CD4-positive, alpha-beta memory T cell (primary cell): Measurements from ENCODE around the gene SH2D3A. TPM values are rescaled to one million over a fixed set of nuclear protein-coding genes. Genes with fewer than 3 reads are reported as not detected.
A peak's percentile ranks its signal among the peaks of the same experiment; 100 is the strongest.
"Not testable (repeated sequence)": the region's sequence is repeated elsewhere in the genome, so short reads cannot be mapped to it uniquely, and the experiment has no call there.

ENCODE experiments used
- CTCF ChIA-PET: fragments of 350-600 bp; sonication (Branson Sonifier 250); formaldehyde crosslinking; loops from one replicate; lab custom pipeline; 2021; ENCODE audit warnings: inconsistent platforms; ENCODE audit not compliant: partially characterized antibody; lab: Charles Lee
- POLR2A ChIA-PET: fragments of 350-600 bp; sonication (Branson Sonifier 250); formaldehyde crosslinking; loops from one replicate; lab custom pipeline; 2021; ENCODE audit not compliant: partially characterized antibody; lab: Charles Lee
- DNase-seq, 5 donors: peaks; one replicate each; pipeline versions ENCODE4 v3.0.0 to v3.0.0-alpha.2; 2020 to 2022; ENCODE audit warnings: mixed read lengths in 1 of 5
- H3K27ac ChIP-seq: one replicate; pipeline ENCODE4 v1.7.0; 2013; ENCODE audit warnings: low read depth, low read length
- H3K27me3 ChIP-seq: 2 replicates; pipeline ENCODE4 v1.7.0; 2013; ENCODE audit warnings: mild to moderate bottlenecking, low read length, moderate library complexity; ENCODE audit not compliant: insufficient read depth
- H3K36me3 ChIP-seq: 2 replicates; pipeline ENCODE4 v1.7.0; 2013; ENCODE audit warnings: mild to moderate bottlenecking, low read length, moderate library complexity; ENCODE audit not compliant: insufficient read depth
- H3K4me1 ChIP-seq: 2 replicates; pipeline ENCODE4 v1.7.0; 2013; ENCODE audit warnings: mild to moderate bottlenecking, low read length, moderate library complexity; ENCODE audit not compliant: insufficient read depth
- H3K4me3 ChIP-seq, 2 donors: one replicate each; pipeline ENCODE4 v1.7.0; 2013; ENCODE audit warnings: low read length in 2 of 2, mild to moderate bottlenecking in 1 of 2
- H3K9me3 ChIP-seq, 2 donors: one replicate each; pipeline ENCODE4 v1.7.0; 2013; ENCODE audit warnings: low read length in 2 of 2, control low read depth in 1 of 2; ENCODE audit not compliant: control insufficient read depth in 1 of 2
- H3K27ac Mint-ChIP-seq, 7 donors: one replicate each; pipeline ENCODE4 v1.8.0; 2020 to 2021; ENCODE audit warnings: mixed read lengths in 7 of 7, mild to moderate bottlenecking in 6 of 7, inconsistent platforms in 3 of 7, moderate library complexity in 3 of 7
- H3K27me3 Mint-ChIP-seq, 2 donors: one replicate each; pipeline ENCODE4 v1.8.0; 2020 to 2021; ENCODE audit warnings: mixed read lengths in 2 of 2
- H3K36me3 Mint-ChIP-seq, 2 donors: one replicate each; pipeline ENCODE4 v1.8.0; 2020 to 2021; ENCODE audit warnings: mixed read lengths in 2 of 2, inconsistent platforms in 1 of 2, mild to moderate bottlenecking in 1 of 2
- H3K4me1 Mint-ChIP-seq, 4 donors: one replicate each; pipeline ENCODE4 v1.8.0; 2020 to 2021; ENCODE audit warnings: mixed read lengths in 4 of 4, mild to moderate bottlenecking in 1 of 4
- H3K4me3 Mint-ChIP-seq, 8 donors: one replicate each; pipeline ENCODE4 v1.8.0; 2020 to 2021; ENCODE audit warnings: mixed read lengths in 8 of 8, mild to moderate bottlenecking in 7 of 8, moderate library complexity in 6 of 8, inconsistent platforms in 3 of 8
- H3K9me3 Mint-ChIP-seq, 8 donors: one replicate each; pipeline ENCODE4 v1.8.0; 2020 to 2021; ENCODE audit warnings: mixed read lengths in 8 of 8, mild to moderate bottlenecking in 5 of 8, inconsistent platforms in 3 of 8, moderate library complexity in 1 of 8
- intact Hi-C: fragments of 100-400 bp; cut with micrococcal nuclease; formaldehyde crosslinking; loops from one replicate; pipeline ENCODE4 v1.15.1; 2023
- polyA plus RNA-seq, 2 donors: library from polyadenylated mRNA; unstranded; fragments of 300-500 nt; fragmentation: Illumina TruSeq; gene quantifications; one replicate each; pipeline ENCODE4 v1.2.3, GENCODE V29; 2021
- total RNA-seq, 2 experiments: library from RNA; stranded (reverse); gene quantifications; one replicate each; pipeline ENCODE4 v1.2.3, GENCODE V29; 2021

The SH2D3A gene
- total and polyA plus RNA-seq, 4 experiments from 2014 or later = 26.9 to 64.3 (median 48.6) TPM

DNA sequence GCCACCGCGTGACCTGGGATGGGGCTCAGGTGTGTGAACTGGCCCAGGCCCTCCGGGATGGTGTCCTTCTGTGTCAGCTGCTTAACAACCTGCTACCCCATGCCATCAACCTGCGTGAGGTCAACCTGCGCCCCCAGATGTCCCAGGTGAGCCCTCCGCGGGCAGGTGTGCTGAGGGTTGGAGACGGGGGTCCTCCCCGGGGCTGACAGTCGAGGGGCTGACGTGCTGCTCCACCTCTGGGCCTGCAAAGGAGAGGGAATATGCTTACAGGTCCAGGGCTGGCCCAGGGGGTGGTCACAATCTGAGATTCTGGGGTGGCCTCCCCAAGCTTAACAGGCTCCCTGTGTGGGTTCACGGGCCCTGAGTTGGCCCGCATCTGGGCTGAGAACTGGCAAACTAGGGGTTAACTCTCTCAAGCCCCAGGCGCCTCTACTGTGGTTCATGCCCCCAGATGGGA, 5.7 kb upstream of the SH2D3A start:
- intact Hi-C loops = loop anchor here (1.0 kb wide), 3 partner anchors 28 to 41 kb away; partner anchors contain the start of gene GPR108
- peak overlapping the region; percentile 81 for H3K27ac ChIP-seq
- Mint-ChIP-seq H3K27ac (peak overlapping the region; percentile 87 to 97 (median 96)), H3K36me3 (peaks cover 25 to 34% of the 10 kb centered on the region in 2 donors), H3K9me3 (no peaks in the 10 kb centered on the region), H3K4me3 (peak overlapping the region; percentile 88 to 96 (median 94)), H3K27me3 (no peaks in the 10 kb centered on the region), H3K4me1 (peaks cover 38 to 72% (median 51%) of the 10 kb centered on the region in 4 donors)
- ChIA-PET POLR2A (interaction anchor here (0.7 to 10.7 kb wide), 25 partner anchors 9 to 401 kb away, joined by 3 to 227 read pairs (median 5); partner anchors contain the start of genes ALKBH7, DENND1C, GPR108 and TRIP10), CTCF (interaction anchor here (0.8 to 5.4 kb wide), 7 partner anchors 18 to 256 kb away, joined by 3 to 46 read pairs (median 6); partner anchors contain the start of gene GPR108)
- no peaks in the 10 kb centered on the region for H3K27me3 ChIP-seq
- peaks cover 7% of the 10 kb centered on the region for H3K36me3 ChIP-seq
- no peaks in the 10 kb centered on the region for H3K9me3 ChIP-seq
- no peak for DNase-seq
- H3K4me3 ChIP-seq = peak overlapping the region; percentile 80 to 96
- H3K4me1 ChIP-seq = peaks cover 54% of the 10 kb centered on the region

DNA sequence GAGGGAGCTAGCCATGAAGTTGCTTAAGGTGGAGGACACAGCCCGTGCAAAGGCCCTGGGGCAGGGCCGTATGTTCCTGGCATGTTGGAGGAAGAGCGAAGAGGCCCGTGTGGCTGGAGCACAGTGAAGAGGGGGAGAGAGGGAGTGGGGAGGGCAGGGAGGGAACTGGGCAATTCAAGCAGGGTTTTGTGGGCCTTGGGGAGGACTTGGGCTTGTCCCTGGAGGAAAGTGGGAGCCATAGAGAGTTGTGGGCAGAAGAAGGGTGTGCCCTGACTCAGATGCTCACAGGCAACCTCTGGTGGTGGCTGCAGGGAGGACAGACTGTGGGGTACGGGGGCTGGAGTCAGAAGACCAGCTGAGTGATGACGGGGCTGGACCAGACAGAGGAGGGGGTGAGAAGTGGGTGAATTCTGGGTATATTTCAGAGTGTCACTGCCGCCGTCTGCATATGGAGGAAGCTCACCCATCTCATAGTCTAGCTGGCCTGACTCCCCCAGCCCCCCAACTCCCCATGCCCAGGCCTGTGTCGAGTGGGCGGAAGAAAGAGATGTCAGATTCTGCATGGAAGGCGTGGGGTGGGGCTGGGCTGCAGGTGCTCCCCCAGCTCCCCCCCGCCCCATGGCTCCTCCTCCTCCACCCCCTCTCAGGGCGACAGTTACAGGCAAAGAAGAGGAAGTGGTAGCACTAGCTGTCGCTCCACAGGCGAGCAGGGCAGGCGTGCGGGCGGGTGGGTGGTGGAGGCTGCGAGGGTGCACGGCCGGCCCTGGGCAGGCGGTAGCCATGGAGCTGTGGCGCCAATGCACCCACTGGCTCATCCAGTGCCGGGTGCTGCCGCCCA, 5.0 kb upstream of the SH2D3A start, which contains the start of gene VAV1:
TSS of gene VAV1 (plus strand) at position 681 of the 838 bp plus-strand sequence. CDS start at position 781, 100 bp downstream.
- ChIA-PET POLR2A (interaction anchor here (0.7 to 10.7 kb wide), 26 partner anchors 9 to 400 kb away, joined by 3 to 227 read pairs (median 4); partner anchors contain the start of genes ALKBH7, DENND1C, GPR108 and TRIP10), CTCF (interaction anchor here (0.7 to 5.4 kb wide), 8 partner anchors 10 to 255 kb away, joined by 3 to 46 read pairs (median 4); partner anchors contain the start of gene GPR108)
- Histone ChIP-seq H3K27me3 (no peaks in the 10 kb centered on the region), H3K4me3 (peak within 1 kb of the TSS; percentile 80 to 96), H3K4me1 (peaks cover 52% of the 10 kb centered on the region), H3K9me3 (no peaks in the 10 kb centered on the region), H3K27ac (peak within 1 kb of the TSS; percentile 81), H3K36me3 (peaks cover 5% of the 10 kb centered on the region)
- Mint-ChIP-seq H3K36me3 (peaks cover 22 to 29% of the 10 kb centered on the region in 2 donors), H3K4me1 (peaks cover 38 to 72% (median 51%) of the 10 kb centered on the region in 4 donors), H3K27ac (peak within 1 kb of the TSS; percentile 94 to 97 (median 96)), H3K9me3 (no peaks in the 10 kb centered on the region), H3K4me3 (peak within 1 kb of the TSS; percentile 88 to 96 (median 94)), H3K27me3 (no peaks in the 10 kb centered on the region)
- DNase-seq = peak; percentile 78 to 92 (median 79)
- intact Hi-C loops = loop anchor here (1.0 kb wide), 3 partner anchors 29 to 42 kb away; partner anchors contain the start of gene GPR108

DNA sequence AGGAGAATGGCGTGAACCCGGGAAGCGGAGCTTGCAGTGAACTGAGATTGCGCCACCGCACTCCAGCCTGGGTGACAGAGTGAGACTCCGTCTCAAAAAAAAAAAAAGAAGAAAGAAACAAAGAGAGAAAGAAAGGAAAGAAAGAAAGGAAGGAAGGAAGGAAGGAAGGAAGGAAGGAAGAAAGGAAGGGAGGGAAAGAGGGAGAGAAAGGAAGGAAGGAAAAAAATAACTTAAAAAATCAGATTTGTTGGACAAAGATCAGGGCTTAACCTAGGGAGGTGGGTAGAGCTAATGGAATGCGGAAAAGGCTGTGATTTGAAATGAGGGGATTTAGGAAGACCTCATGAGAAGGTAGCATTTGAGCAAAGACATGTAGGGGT, 4.4 kb upstream of the SH2D3A start:
- not testable (repeated sequence) for H3K9me3 Mint-ChIP-seq, H3K27me3 ChIP-seq, H3K27me3 Mint-ChIP-seq, H3K36me3 ChIP-seq, DNase-seq, H3K4me3 ChIP-seq, H3K9me3 ChIP-seq
- peak overlapping the region; percentile 40 to 96 (median 74) for H3K4me3 Mint-ChIP-seq
- H3K4me1 Mint-ChIP-seq = peaks cover 34 to 72% (median 51%) of the 10 kb centered on the region in 4 donors
- POLR2A ChIA-PET = interaction anchor here (0.8 to 10.7 kb wide), 10 partner anchors 14 to 119 kb away, joined by 3 to 227 read pairs (median 8); partner anchors contain the start of genes GPR108 and TRIP10
- Histone ChIP-seq H3K4me1 (peaks cover 51% of the 10 kb centered on the region), H3K27ac (peak overlapping the region; percentile 81)
- intact Hi-C loops = loop anchor here (1.0 kb wide), 3 partner anchors 30 to 43 kb away; partner anchors contain the start of gene GPR108
- CTCF ChIA-PET = interaction anchor here (0.7 to 5.4 kb wide), 7 partner anchors 10 to 92 kb away, joined by 3 to 46 read pairs (median 6); partner anchors contain the start of gene GPR108
- peak overlapping the region; percentile 94 to 97 (median 96) for H3K27ac Mint-ChIP-seq
- peaks cover 16 to 29% of the 10 kb centered on the region in 2 donors for H3K36me3 Mint-ChIP-seq

DNA sequence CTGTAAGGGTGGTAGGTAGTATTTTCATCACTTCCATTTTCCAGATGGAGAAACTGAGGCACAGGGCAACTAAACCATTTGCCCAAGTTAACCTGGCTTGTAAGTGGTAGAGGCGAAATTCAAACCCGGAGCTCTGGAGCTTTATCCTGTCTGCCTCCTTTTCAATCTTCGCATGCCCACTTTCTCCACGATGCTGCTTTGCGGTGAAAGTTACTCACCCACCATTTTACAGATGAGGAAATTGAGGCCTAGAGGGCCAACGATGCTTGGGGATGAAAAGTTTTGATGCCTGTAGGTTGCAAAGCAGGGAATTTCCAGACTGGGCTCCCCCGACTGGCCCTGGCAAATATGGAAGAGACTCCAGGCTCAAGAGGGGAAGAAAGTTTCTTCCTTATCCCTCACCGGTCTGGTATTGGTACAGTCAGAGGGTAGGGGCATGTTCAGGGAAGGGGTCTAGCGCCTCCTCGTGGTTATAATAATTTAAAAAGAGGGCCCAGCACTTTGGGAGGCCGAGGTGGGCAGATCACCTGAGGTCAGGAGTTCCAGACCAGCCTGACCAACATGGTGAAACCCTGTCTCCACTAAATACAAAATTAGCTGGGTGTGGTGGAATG, 1.9 kb upstream of the SH2D3A start:
- Histone ChIP-seq H3K9me3 (no peaks in the 10 kb centered on the region), H3K4me3 (no peak overlapping the region), H3K4me1 (peaks cover 59% of the 10 kb centered on the region), H3K36me3 (no peaks in the 10 kb centered on the region), H3K27ac (peak overlapping the region; percentile 97), H3K27me3 (no peaks in the 10 kb centered on the region)
- ChIA-PET CTCF (interaction anchor here (1.0 to 5.4 kb wide), 7 partner anchors 11 to 139 kb away, joined by 3 to 46 read pairs (median 7); partner anchors contain the start of gene GPR108), POLR2A (interaction anchor here (0.8 to 10.7 kb wide), 8 partner anchors 8 to 99 kb away, joined by 3 to 227 read pairs (median 4); partner anchors contain the start of gene TNFSF14)
- Mint-ChIP-seq H3K27ac (peak overlapping the region; percentile 89 to 99 (median 96)), H3K4me3 (no peak overlapping the region), H3K27me3 (no peaks in the 10 kb centered on the region), H3K36me3 (peaks cover 0 to 20% of the 10 kb centered on the region in 2 donors), H3K4me1 (peaks cover 33 to 71% (median 51%) of the 10 kb centered on the region in 4 donors), H3K9me3 (no peaks in the 10 kb centered on the region)
- intact Hi-C loops = no loop called here
- DNase-seq = no peak

DNA sequence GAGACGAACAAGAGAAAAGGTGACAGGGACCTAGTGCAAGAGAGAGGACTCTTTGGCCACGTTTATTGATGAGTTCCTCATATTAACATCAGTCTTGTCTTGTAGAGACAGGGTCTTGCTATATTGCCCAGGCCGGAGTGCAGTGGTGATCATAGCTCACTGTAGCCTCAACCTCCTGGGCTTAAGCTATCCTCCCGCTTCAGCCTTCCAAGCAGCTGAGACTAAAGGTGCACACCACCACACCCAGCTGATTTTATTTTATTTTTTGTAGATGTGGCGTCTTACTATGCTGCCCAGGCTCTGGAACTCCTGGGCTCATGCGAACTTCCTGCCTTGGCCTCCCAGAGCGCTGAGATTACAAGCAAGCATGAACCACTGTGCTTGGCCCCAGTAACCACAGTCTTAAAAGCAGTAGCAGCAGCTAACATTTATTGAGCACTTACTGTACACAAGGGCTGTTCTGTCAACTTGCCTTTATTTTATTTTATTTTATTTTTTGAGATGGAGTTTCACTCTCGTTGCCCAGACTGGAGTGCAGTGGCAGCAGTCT, 1.1 kb upstream of the SH2D3A start:
- ChIA-PET CTCF (interaction anchor here (1.0 to 5.4 kb wide), 7 partner anchors 12 to 252 kb away, joined by 3 to 46 read pairs (median 4); partner anchors contain the start of gene GPR108), POLR2A (interaction anchor here (0.8 to 10.7 kb wide), 10 partner anchors 16 to 301 kb away, joined by 3 to 227 read pairs (median 3); partner anchors contain the start of genes GPR108, TNFSF14 and ZNF557)
- peaks cover 3% of the 10 kb centered on the region for H3K36me3 ChIP-seq
- peaks cover 0 to 16% of the 10 kb centered on the region in 2 donors for H3K36me3 Mint-ChIP-seq
- peak overlapping the region; percentile 97 for H3K27ac ChIP-seq
- H3K9me3 ChIP-seq = no peaks in the 10 kb centered on the region
- no peaks in the 10 kb centered on the region for H3K27me3 ChIP-seq
- no peaks in the 10 kb centered on the region for H3K27me3 Mint-ChIP-seq
- H3K4me3 Mint-ChIP-seq = peak overlapping the region; percentile 91 to 98 (median 94)
- intact Hi-C loops = no loop called here
- H3K9me3 Mint-ChIP-seq = no peaks in the 10 kb centered on the region
- DNase-seq = peak in 1 of 5 donors; percentile 44
- peaks cover 54% of the 10 kb centered on the region for H3K4me1 ChIP-seq
- peaks cover 31 to 67% (median 46%) of the 10 kb centered on the region in 4 donors for H3K4me1 Mint-ChIP-seq
- peak overlapping the region; percentile 89 to 99 (median 96) for H3K27ac Mint-ChIP-seq
- peak overlapping the region in 1 of 2 donors; percentile 80 for H3K4me3 ChIP-seq

DNA sequence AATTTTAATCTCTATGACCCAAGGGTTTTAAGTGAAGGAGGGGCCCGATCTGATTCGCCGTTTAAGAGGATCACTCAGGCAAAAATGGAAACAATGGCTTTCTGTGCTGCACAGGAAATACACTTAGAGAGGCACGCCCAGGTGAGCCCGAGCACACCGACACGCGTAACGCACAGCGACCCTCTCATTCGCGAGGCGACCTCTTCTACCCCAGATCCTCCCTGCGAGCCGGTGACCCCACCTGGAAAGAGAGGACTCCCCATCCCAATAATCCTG, 216 bp downstream of the SH2D3A start:
- intact Hi-C loops = loop anchor here (1.0 to 2.0 kb wide), 6 partner anchors 14 to 250 kb away; partner anchors contain the start of gene TRIP10
- H3K9me3 Mint-ChIP-seq = no peaks in the 10 kb centered on the region
- peak in 1 of 5 donors; percentile 80 for DNase-seq
- H3K9me3 ChIP-seq = no peaks in the 10 kb centered on the region
- no peaks in the 10 kb centered on the region for H3K27me3 ChIP-seq
- H3K27ac Mint-ChIP-seq = peak overlapping the region; percentile 89 to 99 (median 96)
- peak overlapping the region; percentile 97 for H3K27ac ChIP-seq
- H3K4me3 Mint-ChIP-seq = peak overlapping the region; percentile 91 to 98 (median 94)
- peak overlapping the region; percentile 63 to 80 for H3K4me3 ChIP-seq
- peaks cover 3% of the 10 kb centered on the region for H3K36me3 ChIP-seq
- H3K4me1 Mint-ChIP-seq = peaks cover 28 to 63% (median 39%) of the 10 kb centered on the region in 4 donors
- peaks cover 49% of the 10 kb centered on the region for H3K4me1 ChIP-seq
- ChIA-PET POLR2A (interaction anchor here (1.1 to 10.7 kb wide), 10 partner anchors 11 to 123 kb away, joined by 3 to 227 read pairs (median 4); partner anchors contain the start of genes GPR108 and TRIP10), CTCF (interaction anchor here (0.7 to 2.4 kb wide), 5 partner anchors 29 to 250 kb away, joined by 3 to 7 read pairs (median 5); no protein-coding TSS in a partner anchor)
- peaks cover 0 to 12% of the 10 kb centered on the region in 2 donors for H3K36me3 Mint-ChIP-seq
- no peaks in the 10 kb centered on the region for H3K27me3 Mint-ChIP-seq
